ENCODE data around the gene FAM200B.

The FAM200B gene

DNA sequence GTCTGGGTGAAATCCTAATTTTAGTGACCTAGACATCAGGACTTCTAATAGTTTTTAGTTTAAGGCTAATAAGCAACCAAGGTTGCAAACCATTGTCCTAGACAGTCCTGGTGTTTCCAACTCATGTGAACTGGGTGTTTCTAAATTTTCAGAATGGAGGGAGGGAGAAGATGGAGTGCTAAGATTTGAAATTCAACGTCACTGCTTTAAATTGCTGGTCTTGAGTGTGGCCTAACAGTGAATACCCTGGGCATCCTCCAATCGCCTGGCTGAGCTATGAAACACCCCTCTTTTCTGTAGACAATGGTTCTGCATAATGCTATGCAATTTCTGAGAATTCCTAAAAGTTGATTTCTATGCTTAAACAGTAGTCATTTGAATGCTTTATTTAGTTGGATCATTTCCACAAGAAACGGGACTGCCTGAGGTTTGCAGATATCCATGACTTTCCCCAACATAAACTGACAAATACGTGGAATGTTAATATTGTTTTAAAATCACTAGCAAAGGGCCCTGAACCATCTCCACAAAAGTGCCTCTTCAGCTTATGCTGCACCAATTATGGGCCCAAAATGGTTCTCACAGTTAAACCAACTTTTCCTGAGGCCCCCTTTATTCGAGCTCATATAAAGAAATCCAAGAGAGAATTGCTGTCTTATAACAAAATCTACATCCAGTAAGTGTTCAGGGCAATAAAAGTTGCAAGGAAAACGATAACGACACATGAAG, 27.6 kb upstream of the FAM200B start:
- Histone ChIP-seq H3K4me1 (ENCODE audit: insufficient read depth, low read length, severe bottlenecking) (peaks cover 56% of the 10 kb centered on the region), H3K36me3 (ENCODE audit: insufficient read depth, low read length) (no peaks in the 10 kb centered on the region), H2AFZ (ENCODE audit: low read length) (no peak overlapping the region), H3K4me2 (ENCODE audit: low read length) (peak overlapping the region; percentile 97), H3F3A (ENCODE audit: insufficient read depth, low read length) (no peaks in the 10 kb centered on the region), H3K79me2 (ENCODE audit: insufficient read depth, low read length) (peaks cover 44% of the 10 kb centered on the region), H4K20me1 (ENCODE audit: insufficient read depth, low read length) (no peaks in the 10 kb centered on the region), H3K9me3 (ENCODE audit: low read length) (no peaks in the 10 kb centered on the region), H3K9ac (ENCODE audit: low read length) (peak overlapping the region; percentile 88), H3K27ac (ENCODE audit: low read depth, low read length, poor library complexity, severe bottlenecking) (peak overlapping the region; percentile 54), H3K4me3 (ENCODE audit: low read depth, low read length, poor library complexity, severe bottlenecking) (peak overlapping the region; percentile 79), H3K9me2 (ENCODE audit: low read depth, low read length) (no peaks in the 10 kb centered on the region), H3K27me3 (ENCODE audit: insufficient read depth, low read length) (no peaks in the 10 kb centered on the region)
- no peak for TF ChIP-seq EZH2 (IDR thresholded peaks at IDR 0.05; ENCODE audit: borderline replicate concordance, low read length)
- TF ChIP-seq, protein P1, sequence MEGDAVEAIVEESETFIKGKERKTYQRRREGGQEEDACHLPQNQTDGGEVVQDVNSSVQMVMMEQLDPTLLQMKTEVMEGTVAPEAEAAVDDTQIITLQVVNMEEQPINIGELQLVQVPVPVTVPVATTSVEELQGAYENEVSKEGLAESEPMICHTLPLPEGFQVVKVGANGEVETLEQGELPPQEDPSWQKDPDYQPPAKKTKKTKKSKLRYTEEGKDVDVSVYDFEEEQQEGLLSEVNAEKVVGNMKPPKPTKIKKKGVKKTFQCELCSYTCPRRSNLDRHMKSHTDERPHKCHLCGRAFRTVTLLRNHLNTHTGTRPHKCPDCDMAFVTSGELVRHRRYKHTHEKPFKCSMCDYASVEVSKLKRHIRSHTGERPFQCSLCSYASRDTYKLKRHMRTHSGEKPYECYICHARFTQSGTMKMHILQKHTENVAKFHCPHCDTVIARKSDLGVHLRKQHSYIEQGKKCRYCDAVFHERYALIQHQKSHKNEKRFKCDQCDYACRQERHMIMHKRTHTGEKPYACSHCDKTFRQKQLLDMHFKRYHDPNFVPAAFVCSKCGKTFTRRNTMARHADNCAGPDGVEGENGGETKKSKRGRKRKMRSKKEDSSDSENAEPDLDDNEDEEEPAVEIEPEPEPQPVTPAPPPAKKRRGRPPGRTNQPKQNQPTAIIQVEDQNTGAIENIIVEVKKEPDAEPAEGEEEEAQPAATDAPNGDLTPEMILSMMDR (IDR thresholded peaks at IDR 0.05; ENCODE audit: low read length), result no peak

DNA sequence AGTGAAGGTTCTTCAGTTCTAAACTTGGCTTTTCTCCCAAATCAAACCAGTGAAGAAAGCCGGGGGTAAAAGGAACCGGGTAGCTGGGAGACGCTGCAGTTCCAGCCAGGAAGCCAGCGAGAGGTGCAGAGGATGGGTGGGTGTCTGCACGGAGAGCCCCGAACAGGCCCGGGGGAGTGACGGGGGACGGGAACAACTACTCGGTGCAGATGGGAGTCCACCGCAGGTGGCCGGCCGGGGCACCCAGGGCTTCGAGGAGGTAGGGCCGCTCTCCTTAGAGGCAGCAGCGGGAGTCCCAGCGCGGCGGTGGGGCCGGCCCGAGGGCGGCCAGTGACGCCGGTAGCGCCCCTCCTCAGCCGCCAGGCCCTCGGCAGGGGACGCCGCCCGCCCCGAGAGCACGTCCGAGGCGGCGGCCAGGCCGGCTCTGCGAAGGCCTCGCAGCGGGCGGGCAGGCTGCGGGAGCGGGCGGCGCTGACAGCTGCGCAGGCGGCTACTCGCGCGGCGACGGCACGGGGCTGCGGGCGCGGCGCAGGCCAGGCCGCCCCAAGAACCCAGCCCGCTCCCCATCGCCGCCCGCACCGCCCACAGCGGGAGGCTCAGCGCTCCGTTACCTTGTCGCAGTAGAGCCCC, 26.9 kb upstream of the FAM200B start:
- no peak overlapping the region for H2AFZ ChIP-seq (ENCODE audit: low read length)
- H4K20me1 ChIP-seq (ENCODE audit: insufficient read depth, low read length), result no peaks in the 10 kb centered on the region
- peak overlapping the region; percentile 97 for H3K4me2 ChIP-seq (ENCODE audit: low read length)
- peak overlapping the region; percentile 54 for H3K27ac ChIP-seq (ENCODE audit: low read depth, low read length, poor library complexity, severe bottlenecking)
- no peaks in the 10 kb centered on the region for H3K9me3 ChIP-seq (ENCODE audit: low read length)
- peak overlapping the region; percentile 79 for H3K4me3 ChIP-seq (ENCODE audit: low read depth, low read length, poor library complexity, severe bottlenecking)
- no peaks in the 10 kb centered on the region for H3K9me2 ChIP-seq (ENCODE audit: low read depth, low read length)
- H3F3A ChIP-seq (ENCODE audit: insufficient read depth, low read length), result no peaks in the 10 kb centered on the region; the same call in 1 of the 2 replicates
- no peaks in the 10 kb centered on the region for H3K27me3 ChIP-seq (ENCODE audit: insufficient read depth, low read length)
- TF ChIP-seq, protein P1 (IDR thresholded peaks at IDR 0.05; ENCODE audit: low read length), result no peak
- no peak for TF ChIP-seq EZH2 (IDR thresholded peaks at IDR 0.05; ENCODE audit: borderline replicate concordance, low read length)
- H3K9ac ChIP-seq (ENCODE audit: low read length), result peak overlapping the region; percentile 88
- H3K4me1 ChIP-seq (ENCODE audit: insufficient read depth, low read length, severe bottlenecking), result peaks cover 54% of the 10 kb centered on the region
- H3K36me3 ChIP-seq (ENCODE audit: insufficient read depth, low read length), result no peaks in the 10 kb centered on the region
- peaks cover 38% of the 10 kb centered on the region for H3K79me2 ChIP-seq (ENCODE audit: insufficient read depth, low read length)

DNA sequence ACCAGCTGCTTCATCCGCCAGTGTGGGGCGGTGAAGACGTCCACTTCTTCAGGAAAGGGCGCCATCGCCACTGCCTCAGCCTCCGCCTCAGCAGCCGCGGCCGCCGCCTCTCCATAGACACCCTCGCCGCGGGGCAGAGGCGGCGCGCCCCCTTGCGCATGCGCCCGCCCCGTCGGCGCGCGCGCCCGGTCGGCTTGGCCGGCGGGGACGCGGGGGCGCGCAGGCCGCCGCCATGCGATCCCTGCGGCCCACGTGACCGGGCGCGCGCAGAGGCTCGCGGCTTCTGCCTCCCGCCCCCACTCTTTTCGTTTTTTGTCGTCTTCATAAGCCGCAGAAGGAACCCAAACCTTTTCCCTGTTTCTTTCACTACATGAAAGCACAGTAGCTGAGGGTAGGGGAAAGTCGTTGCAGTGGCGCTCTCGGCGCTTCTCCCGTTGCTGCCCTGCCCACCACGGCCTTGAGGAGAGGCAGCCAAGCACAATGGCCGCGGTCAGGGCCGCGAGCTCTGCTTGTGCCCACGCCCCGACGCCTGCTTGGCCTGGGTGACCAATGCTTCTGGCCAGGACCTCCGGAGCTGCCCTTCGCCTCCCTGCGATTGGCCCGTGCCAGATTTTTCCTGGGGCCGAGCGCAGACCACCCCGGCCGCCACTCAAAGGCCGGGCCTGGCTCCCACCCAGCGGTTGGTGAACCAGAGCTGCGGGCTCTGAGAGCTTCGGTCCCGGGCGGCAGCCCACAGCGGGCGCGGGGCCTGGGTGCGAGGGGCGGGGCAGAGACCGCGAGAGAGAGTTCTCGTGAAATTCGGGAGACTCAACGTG, 26.2 kb upstream of the FAM200B start, which contains the start of gene FBXL5:
Gene FBXL5, minus strand, starts transcription at position 135 of the 815 bp plus-strand sequence. Its CDS starts 70 bp downstream, at position 65.
- Histone ChIP-seq H3K9me3 (ENCODE audit: low read length) (no peaks in the 10 kb centered on the region), H3K27ac (ENCODE audit: low read depth, low read length, poor library complexity, severe bottlenecking) (peak within 1 kb of the TSS; percentile 83), H3K9ac (ENCODE audit: low read length) (peak within 1 kb of the TSS; percentile 97), H4K20me1 (ENCODE audit: insufficient read depth, low read length) (no peaks in the 10 kb centered on the region), H3F3A (ENCODE audit: insufficient read depth, low read length) (no peaks in the 10 kb centered on the region; the same call in 1 of the 2 replicates), H3K4me1 (ENCODE audit: insufficient read depth, low read length, severe bottlenecking) (peaks cover 47% of the 10 kb centered on the region), H3K36me3 (ENCODE audit: insufficient read depth, low read length) (no peaks in the 10 kb centered on the region), H3K9me2 (ENCODE audit: low read depth, low read length) (no peaks in the 10 kb centered on the region), H2AFZ (ENCODE audit: low read length) (no peak within 1 kb of the TSS), H3K4me3 (ENCODE audit: low read depth, low read length, poor library complexity, severe bottlenecking) (peak within 1 kb of the TSS; percentile 79), H3K27me3 (ENCODE audit: insufficient read depth, low read length) (no peaks in the 10 kb centered on the region), H3K4me2 (ENCODE audit: low read length) (peak within 1 kb of the TSS; percentile 97), H3K79me2 (ENCODE audit: insufficient read depth, low read length) (peaks cover 36% of the 10 kb centered on the region)
- no peak for TF ChIP-seq EZH2 (IDR thresholded peaks at IDR 0.05; ENCODE audit: borderline replicate concordance, low read length)
- TF ChIP-seq, protein P1 (IDR thresholded peaks at IDR 0.05; ENCODE audit: low read length), result no peak

All from OCI-LY1 (cell line).